ENCODE measurements around the gene TGFA.

The TGFA gene

GRCh38 chr2:70553584-70554337 is at the start of gene TGFA:
Gene TGFA (minus strand): TSS chr2:70553826. CDS start chr2:70553767, 59 bp downstream.
- peak; percentile 54 for DNase-seq

- no peak for DNase-seq
These were observed 49.4 kb upstream of the TGFA start for GRCh38 chr2:70603066-70603465.

GRCh38 chr2:70598197-70598596 is 44.6 kb upstream of the TGFA start:
- DNase-seq, result no peak

- peak; percentile 67 for DNase-seq
These were observed 43.1 kb upstream of the TGFA start for GRCh38 chr2:70596739-70597138.

- DNase-seq, result no peak
These were observed 42.7 kb upstream of the TGFA start for GRCh38 chr2:70596293-70596692.

GRCh38 chr2:70583091-70583490 is 29.5 kb upstream of the TGFA start:
- no peak for DNase-seq

GRCh38 chr2:70580352-70580751 is 26.7 kb upstream of the TGFA start:
- peak; percentile 87 for DNase-seq

- peak; percentile 17 for DNase-seq
These were observed 21.0 kb upstream of the TGFA start for GRCh38 chr2:70574618-70575017.

GRCh38 chr2:70574109-70574508 is 20.5 kb upstream of the TGFA start:
- peak; percentile 3 for DNase-seq

- no peak for DNase-seq
These were observed 16.5 kb upstream of the TGFA start for GRCh38 chr2:70570041-70570661.

GRCh38 chr2:70569559-70569958 is 15.9 kb upstream of the TGFA start:
- peak; percentile 43 for DNase-seq

- DNase-seq, result no peak
These were observed 13.3 kb upstream of the TGFA start for GRCh38 chr2:70566906-70567305.

- DNase-seq, result no peak
These were observed 12.8 kb upstream of the TGFA start for GRCh38 chr2:70566464-70566863.

- no peak for DNase-seq
These were observed 11.6 kb upstream of the TGFA start for GRCh38 chr2:70565039-70565731.

- DNase-seq, result no peak
These were observed 8.3 kb upstream of the TGFA start for GRCh38 chr2:70561893-70562292.

- DNase-seq, result no peak
These were observed 6.8 kb upstream of the TGFA start for GRCh38 chr2:70560442-70560841.

- no peak for DNase-seq
These were observed 6.4 kb upstream of the TGFA start for GRCh38 chr2:70560040-70560439.

- DNase-seq, result no peak
These were observed 4.7 kb upstream of the TGFA start for GRCh38 chr2:70558195-70558808.

- no peak for DNase-seq
These were observed 3.7 kb upstream of the TGFA start for GRCh38 chr2:70557171-70557838.

- no peak for DNase-seq
These were observed 3.0 kb upstream of the TGFA start for GRCh38 chr2:70556608-70557007.

GRCh38 chr2:70554338-70554892 is 789 bp upstream of the TGFA start:
- DNase-seq, result no peak

- DNase-seq, result no peak
These were observed 367 bp downstream of the TGFA start for GRCh38 chr2:70553334-70553583.

Data from MV-4-11 (cell line).